ENCODE results near the gene C2CD4C.

- TF ChIP-seq, protein P1, sequence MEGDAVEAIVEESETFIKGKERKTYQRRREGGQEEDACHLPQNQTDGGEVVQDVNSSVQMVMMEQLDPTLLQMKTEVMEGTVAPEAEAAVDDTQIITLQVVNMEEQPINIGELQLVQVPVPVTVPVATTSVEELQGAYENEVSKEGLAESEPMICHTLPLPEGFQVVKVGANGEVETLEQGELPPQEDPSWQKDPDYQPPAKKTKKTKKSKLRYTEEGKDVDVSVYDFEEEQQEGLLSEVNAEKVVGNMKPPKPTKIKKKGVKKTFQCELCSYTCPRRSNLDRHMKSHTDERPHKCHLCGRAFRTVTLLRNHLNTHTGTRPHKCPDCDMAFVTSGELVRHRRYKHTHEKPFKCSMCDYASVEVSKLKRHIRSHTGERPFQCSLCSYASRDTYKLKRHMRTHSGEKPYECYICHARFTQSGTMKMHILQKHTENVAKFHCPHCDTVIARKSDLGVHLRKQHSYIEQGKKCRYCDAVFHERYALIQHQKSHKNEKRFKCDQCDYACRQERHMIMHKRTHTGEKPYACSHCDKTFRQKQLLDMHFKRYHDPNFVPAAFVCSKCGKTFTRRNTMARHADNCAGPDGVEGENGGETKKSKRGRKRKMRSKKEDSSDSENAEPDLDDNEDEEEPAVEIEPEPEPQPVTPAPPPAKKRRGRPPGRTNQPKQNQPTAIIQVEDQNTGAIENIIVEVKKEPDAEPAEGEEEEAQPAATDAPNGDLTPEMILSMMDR (IDR thresholded peaks at IDR 0.05; ENCODE audit: low read length) = no peak
- no peak for TF ChIP-seq EZH2 (IDR thresholded peaks at IDR 0.05; ENCODE audit: borderline replicate concordance, low read length)
Observed at GRCh38 chr19:418761-419671, 10.1 kb upstream of the C2CD4C start.

Measured in OCI-LY1 (cell line).